Measurements from ENCODE around the gene NACC1.

The NACC1 gene

GRCh38 chr19:13128583-13128982, 10.5 kb downstream of the NACC1 start:
- no peak overlapping the region for H3K27ac ChIP-seq (ENCODE audit: low read depth, low read length)
- H3K4me3 ChIP-seq (ENCODE audit: low read length), result no peak overlapping the region
- no peaks in the 10 kb centered on the region for H3K9me2 ChIP-seq (replicated peaks; ENCODE audit: control insufficient read depth, low read length)
- H3F3A ChIP-seq (ENCODE audit: control insufficient read depth, insufficient read depth), result no peaks in the 10 kb centered on the region
- peaks cover 11% of the 10 kb centered on the region for H4K20me1 ChIP-seq (ENCODE audit: control insufficient read depth, insufficient read depth, low read depth, low read length)
- TF ChIP-seq CTCF (IDR thresholded peaks at IDR 0.05; ENCODE audit: low read depth, low read length, poor library complexity, severe bottlenecking) (no peak), EZH2phosphoT487 (IDR thresholded peaks at IDR 0.05; ENCODE audit: borderline replicate concordance, low read length) (no peak)
- peaks cover 26% of the 10 kb centered on the region for H3K36me3 ChIP-seq (ENCODE audit: control insufficient read depth, low read length)
- H3K4me1 ChIP-seq (ENCODE audit: control insufficient read depth, low read length), result no peaks in the 10 kb centered on the region
- H3K79me2 ChIP-seq (ENCODE audit: control insufficient read depth, low read length), result peaks cover 95% of the 10 kb centered on the region
- no peaks in the 10 kb centered on the region for H3K9me3 ChIP-seq (ENCODE audit: control insufficient read depth, insufficient read depth, low read length)
- H3K27me3 ChIP-seq (ENCODE audit: control insufficient read depth, low read length), result no peaks in the 10 kb centered on the region
- no peak overlapping the region for H3K4me2 ChIP-seq (ENCODE audit: low read length)

- Histone ChIP-seq H3K4me3 (ENCODE audit: low read length) (no peak overlapping the region), H3K4me2 (ENCODE audit: low read length) (no peak overlapping the region), H3K79me2 (ENCODE audit: control insufficient read depth, low read length) (peaks cover 95% of the 10 kb centered on the region), H3K9me3 (ENCODE audit: control insufficient read depth, insufficient read depth, low read length) (no peaks in the 10 kb centered on the region), H4K20me1 (ENCODE audit: control insufficient read depth, insufficient read depth, low read depth, low read length) (peaks cover 11% of the 10 kb centered on the region), H3F3A (ENCODE audit: control insufficient read depth, insufficient read depth) (no peaks in the 10 kb centered on the region), H3K27ac (ENCODE audit: low read depth, low read length) (no peak overlapping the region), H3K27me3 (ENCODE audit: control insufficient read depth, low read length) (no peaks in the 10 kb centered on the region), H3K4me1 (ENCODE audit: control insufficient read depth, low read length) (no peaks in the 10 kb centered on the region), H3K9me2 (replicated peaks; ENCODE audit: control insufficient read depth, low read length) (no peaks in the 10 kb centered on the region), H3K36me3 (ENCODE audit: control insufficient read depth, low read length) (peaks cover 27% of the 10 kb centered on the region)
- TF ChIP-seq CTCF (IDR thresholded peaks at IDR 0.05; ENCODE audit: low read depth, low read length, poor library complexity, severe bottlenecking), result no peak
- no peak for TF ChIP-seq EZH2phosphoT487 (IDR thresholded peaks at IDR 0.05; ENCODE audit: borderline replicate concordance, low read length)
Measured at GRCh38 chr19:13129384-13129783, 11.3 kb downstream of the NACC1 start.

GRCh38 chr19:13130886-13131490, 12.9 kb downstream of the NACC1 start:
- no peak overlapping the region for H3K27ac ChIP-seq (ENCODE audit: low read depth, low read length)
- peaks cover 38% of the 10 kb centered on the region for H3K36me3 ChIP-seq (ENCODE audit: control insufficient read depth, low read length)
- no peaks in the 10 kb centered on the region for H3F3A ChIP-seq (ENCODE audit: control insufficient read depth, insufficient read depth)
- no peaks in the 10 kb centered on the region for H3K9me3 ChIP-seq (ENCODE audit: control insufficient read depth, insufficient read depth, low read length)
- H4K20me1 ChIP-seq (ENCODE audit: control insufficient read depth, insufficient read depth, low read depth, low read length), result peaks cover 11% of the 10 kb centered on the region
- H3K4me3 ChIP-seq (ENCODE audit: low read length), result no peak overlapping the region
- H3K27me3 ChIP-seq (ENCODE audit: control insufficient read depth, low read length), result no peaks in the 10 kb centered on the region
- TF ChIP-seq CTCF (IDR thresholded peaks at IDR 0.05; ENCODE audit: low read depth, low read length, poor library complexity, severe bottlenecking) (no peak), EZH2phosphoT487 (IDR thresholded peaks at IDR 0.05; ENCODE audit: borderline replicate concordance, low read length) (no peak)
- H3K4me2 ChIP-seq (ENCODE audit: low read length), result no peak overlapping the region
- H3K4me1 ChIP-seq (ENCODE audit: control insufficient read depth, low read length), result no peaks in the 10 kb centered on the region
- no peaks in the 10 kb centered on the region for H3K9me2 ChIP-seq (replicated peaks; ENCODE audit: control insufficient read depth, low read length)
- peaks cover 87% of the 10 kb centered on the region for H3K79me2 ChIP-seq (ENCODE audit: control insufficient read depth, low read length)
